A673 (cell line): ENCODE results near the gene DOCK4. TPM values are rescaled to one million over a fixed set of nuclear protein-coding genes. Genes with fewer than 3 reads are reported as not detected.

ENCODE experiments used
- BruUV-seq: library from RNA; stranded (reverse); fragments of 400-500 nt; replicated peaks from 2 replicates; lab custom pipeline; 2021; lab: Mats Ljungman, UMichigan
- CTCF ChIA-PET: fragments of 300-600 bp; sonication (Branson Sonifier 250); formaldehyde crosslinking; loops from one replicate; lab custom pipeline; 2022; ENCODE audit warnings: antibody characterized with exemption; lab: Charles Lee
- POLR2A ChIA-PET: fragments of 300-600 bp; sonication (Branson Sonifier 250); formaldehyde crosslinking; loops from one replicate; lab custom pipeline; 2022; ENCODE audit warnings: antibody characterized with exemption; ENCODE audit not compliant: low non-redundant PET; lab: Charles Lee
- DNase-seq: peaks from one replicate; pipeline ENCODE4 v3.0.0-alpha.2; 2015; ENCODE audit warnings: low spot score
- H3K27ac ChIP-seq: fragments of 200-600 bp; sonication (generic); 2 replicates; pipeline ENCODE4 v1.5.1; 2016; ENCODE audit warnings: mixed run types, low read depth, mild to moderate bottlenecking, mixed read lengths, antibody characterized with exemption, low read length; ENCODE audit not compliant: poor library complexity, severe bottlenecking
- H3K27me3 ChIP-seq: fragments of 200-600 bp; sonication (generic); replicated peaks from 2 replicates; pipeline ENCODE4 v1.6.1; 2017; ENCODE audit warnings: mixed run types, low read depth, mild to moderate bottlenecking, mixed read lengths, antibody characterized with exemption, low read length; ENCODE audit not compliant: insufficient read depth, poor library complexity
- H3K36me3 ChIP-seq: fragments of 200-600 bp; sonication (generic); 2 replicates; pipeline ENCODE4 v1.6.1; 2016; ENCODE audit warnings: mixed run types, mild to moderate bottlenecking, mixed read lengths, antibody characterized with exemption, low read length; ENCODE audit not compliant: insufficient read depth, poor library complexity, severe bottlenecking
- H3K4me1 ChIP-seq: fragments of 200-600 bp; sonication (generic); 2 replicates; pipeline ENCODE4 v1.6.1; 2017; ENCODE audit warnings: mixed run types, mild to moderate bottlenecking, mixed read lengths, antibody characterized with exemption, low read length; ENCODE audit not compliant: insufficient read depth, poor library complexity, severe bottlenecking
- H3K4me3 ChIP-seq: fragments of 200-600 bp; sonication (generic); 2 replicates; pipeline ENCODE4 v1.5.1; 2016; ENCODE audit warnings: low read depth, mixed run types, mild to moderate bottlenecking, mixed read lengths, low read length; ENCODE audit not compliant: poor library complexity, severe bottlenecking
- H3K9me3 ChIP-seq: fragments of 200-600 bp; sonication (generic); 2 replicates; pipeline ENCODE4 v1.6.1; 2016; ENCODE audit warnings: mixed run types, low read depth, mild to moderate bottlenecking, mixed read lengths, antibody characterized with exemption, low read length; ENCODE audit not compliant: poor library complexity, severe bottlenecking
- EZH2 ChIP-seq: fragments of 200-600 bp; sonication (generic); IDR thresholded peaks from 2 replicates; pipeline ENCODE4 v1.6.1; 2017; ENCODE audit warnings: borderline replicate concordance, low read depth, mild to moderate bottlenecking, mixed read lengths, antibody characterized with exemption, low read length; ENCODE audit not compliant: poor library complexity, severe bottlenecking
- intact Hi-C: fragments of 100-400 bp; cut with micrococcal nuclease; formaldehyde crosslinking; loops from one replicate; pipeline ENCODE4 v1.10.0; 2022; ENCODE audit not compliant: unreplicated experiment
- total RNA-seq: library from RNA; stranded (reverse); gene quantifications from 2 replicates; pipeline ENCODE4 v1.2.3, GENCODE V29; 2021
- TF ChIP-seq, protein P1 (sequence below): fragments of 300-800, 200-600 bp; sonication (generic); conservative IDR thresholded peaks from 2 replicates; pipeline ENCODE4 v1.5.1; 2017; ENCODE audit warnings: low read depth, mild to moderate bottlenecking, antibody characterized with exemption, low read length, moderate library complexity, mixed read lengths

The DOCK4 gene
- total RNA-seq, 1 experiment from 2014 or later: 28.5 TPM

DNA sequence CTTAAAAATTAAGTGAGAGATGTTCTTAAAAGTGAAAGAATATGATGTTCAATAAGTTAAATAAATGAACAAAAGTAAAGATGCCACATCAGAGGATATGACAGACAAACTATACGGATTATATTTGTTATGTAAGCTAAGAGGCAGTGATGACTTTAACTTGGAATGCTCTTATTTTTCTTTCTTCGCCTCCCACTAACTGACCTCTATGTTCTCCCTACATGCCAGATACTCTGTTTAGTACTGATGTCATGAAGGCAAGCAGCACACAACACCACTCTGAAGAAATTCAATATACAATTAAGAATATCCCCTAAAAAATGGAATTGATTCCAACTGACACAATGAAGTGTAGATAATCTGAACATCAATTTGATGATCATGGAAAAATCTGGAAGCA is 223.4 kb downstream of the DOCK4 start:
- Histone ChIP-seq H3K4me1 (peaks cover 7% of the 10 kb centered on the region), H3K4me3 (no peak overlapping the region), H3K36me3 (no peaks in the 10 kb centered on the region), H3K9me3 (no peaks in the 10 kb centered on the region), H3K27me3 (no peaks in the 10 kb centered on the region), H3K27ac (no peak overlapping the region)
- no peak for DNase-seq
- ChIA-PET POLR2A (no interaction called here), CTCF (no interaction called here)
- BruUV-seq: no TSS peak
- TF ChIP-seq, protein P1, sequence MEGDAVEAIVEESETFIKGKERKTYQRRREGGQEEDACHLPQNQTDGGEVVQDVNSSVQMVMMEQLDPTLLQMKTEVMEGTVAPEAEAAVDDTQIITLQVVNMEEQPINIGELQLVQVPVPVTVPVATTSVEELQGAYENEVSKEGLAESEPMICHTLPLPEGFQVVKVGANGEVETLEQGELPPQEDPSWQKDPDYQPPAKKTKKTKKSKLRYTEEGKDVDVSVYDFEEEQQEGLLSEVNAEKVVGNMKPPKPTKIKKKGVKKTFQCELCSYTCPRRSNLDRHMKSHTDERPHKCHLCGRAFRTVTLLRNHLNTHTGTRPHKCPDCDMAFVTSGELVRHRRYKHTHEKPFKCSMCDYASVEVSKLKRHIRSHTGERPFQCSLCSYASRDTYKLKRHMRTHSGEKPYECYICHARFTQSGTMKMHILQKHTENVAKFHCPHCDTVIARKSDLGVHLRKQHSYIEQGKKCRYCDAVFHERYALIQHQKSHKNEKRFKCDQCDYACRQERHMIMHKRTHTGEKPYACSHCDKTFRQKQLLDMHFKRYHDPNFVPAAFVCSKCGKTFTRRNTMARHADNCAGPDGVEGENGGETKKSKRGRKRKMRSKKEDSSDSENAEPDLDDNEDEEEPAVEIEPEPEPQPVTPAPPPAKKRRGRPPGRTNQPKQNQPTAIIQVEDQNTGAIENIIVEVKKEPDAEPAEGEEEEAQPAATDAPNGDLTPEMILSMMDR: no peak
- no peak for TF ChIP-seq EZH2
- intact Hi-C loops: loop anchor here (10.0 kb wide), 1 partner anchor 222 kb away; the partner anchor contains the start of genes DOCK4 and ZNF277

DNA sequence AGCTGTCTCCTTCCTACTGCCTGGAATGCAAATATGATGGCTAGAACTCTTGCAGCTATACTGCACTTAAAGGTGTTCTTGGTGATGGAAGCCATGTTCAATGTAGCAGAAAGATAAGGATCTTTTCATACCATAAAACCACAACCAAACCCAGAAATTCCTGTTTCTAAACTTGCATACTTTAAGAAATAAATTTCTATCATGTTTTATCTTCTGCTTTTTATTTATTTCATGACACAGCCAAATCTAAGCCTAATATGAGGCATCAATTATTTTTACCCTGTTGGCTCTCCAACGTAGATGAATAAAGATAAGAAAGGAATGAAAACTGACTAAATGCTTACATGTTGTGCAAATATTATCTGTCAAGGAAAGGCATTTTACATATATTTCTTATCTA is 224.1 kb downstream of the DOCK4 start:
- TF ChIP-seq EZH2: no peak
- TF ChIP-seq, protein P1: no peak
- Histone ChIP-seq H3K27me3 (no peaks in the 10 kb centered on the region), H3K27ac (no peak overlapping the region), H3K4me3 (no peak overlapping the region), H3K9me3 (no peaks in the 10 kb centered on the region), H3K36me3 (no peaks in the 10 kb centered on the region), H3K4me1 (peaks cover under 1% of the 10 kb centered on the region)
- ChIA-PET POLR2A (no interaction called here), CTCF (no interaction called here)
- BruUV-seq: no TSS peak
- intact Hi-C loops: loop anchor here (10.0 kb wide), 1 partner anchor 223 kb away; the partner anchor contains the start of genes DOCK4 and ZNF277
- DNase-seq: no peak

GRCh38 chr7:111980725-111981124 is 225.5 kb downstream of the DOCK4 start:
- no peaks in the 10 kb centered on the region for H3K27me3 ChIP-seq
- BruUV-seq: no TSS peak
- ChIA-PET POLR2A (no interaction called here), CTCF (no interaction called here)
- no peak for DNase-seq
- no peak overlapping the region for H3K4me3 ChIP-seq
- H3K4me1 ChIP-seq: no peaks in the 10 kb centered on the region
- no peaks in the 10 kb centered on the region for H3K36me3 ChIP-seq
- intact Hi-C loops: loop anchor here (10.0 kb wide), 1 partner anchor 224 kb away; the partner anchor contains the start of genes DOCK4 and ZNF277
- TF ChIP-seq EZH2: no peak
- H3K9me3 ChIP-seq: no peaks in the 10 kb centered on the region
- no peak overlapping the region for H3K27ac ChIP-seq

DNA sequence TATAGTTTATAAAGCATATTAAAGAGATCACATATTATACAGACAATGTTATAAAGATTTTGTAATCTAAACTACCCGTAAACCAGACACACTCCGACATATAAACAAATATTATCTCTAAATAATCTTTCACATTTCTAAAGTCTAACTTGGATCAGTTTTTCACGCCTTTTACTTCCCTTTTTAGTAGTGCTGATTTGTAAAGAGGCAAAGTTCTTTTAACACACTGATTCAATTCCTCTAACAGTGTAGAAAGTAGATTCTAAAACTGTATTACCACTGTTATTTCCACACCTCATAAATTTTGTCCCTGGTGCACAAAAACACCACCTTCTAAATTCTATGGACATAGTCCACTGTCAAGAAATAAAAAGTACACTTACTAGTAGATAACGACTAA is 230.9 kb downstream of the DOCK4 start:
- BruUV-seq: no TSS peak
- intact Hi-C loops: no loop called here
- CTCF ChIA-PET: no interaction called here
- Histone ChIP-seq H3K27ac (no peak overlapping the region), H3K36me3 (no peaks in the 10 kb centered on the region), H3K4me1 (no peaks in the 10 kb centered on the region), H3K9me3 (no peaks in the 10 kb centered on the region), H3K4me3 (no peak overlapping the region), H3K27me3 (no peaks in the 10 kb centered on the region)
- DNase-seq: no peak
- TF ChIP-seq EZH2: no peak
- TF ChIP-seq, protein P1: no peak
- POLR2A ChIA-PET: no interaction called here
